HG02885 (cell line): ENCODE results near the gene CTXN3.

Experiments used
- ATAC-seq: cut with Tn5 transposase; IDR thresholded peaks from one replicate; pipeline ENCODE4 v1.9.1; 2021; ENCODE audit warnings: mild to moderate bottlenecking; ENCODE audit not compliant: unreplicated experiment, poor library complexity

Gene CTXN3

DNA sequence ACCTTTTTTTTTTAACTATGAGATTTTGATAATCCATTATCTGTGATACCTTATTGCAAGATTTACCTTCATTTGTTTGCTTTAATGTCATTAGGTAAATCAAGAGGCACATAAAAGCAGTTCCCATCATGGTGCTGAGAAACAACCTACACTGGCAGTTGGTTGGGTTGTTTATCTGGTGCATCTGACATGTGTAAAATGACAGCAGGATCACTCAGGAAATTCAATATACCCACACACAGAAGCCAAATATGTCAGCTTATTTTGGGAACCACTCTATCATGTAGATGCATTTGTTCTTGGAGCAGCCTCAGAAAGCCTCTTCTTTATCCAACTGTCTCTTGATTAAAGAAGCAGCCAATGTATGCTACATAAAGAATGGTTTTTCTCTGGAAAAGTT is 46.5 kb downstream of the CTXN3 start:
- no peak for ATAC-seq

GRCh38 chr5:127696683-127697082 is 47.8 kb downstream of the CTXN3 start:
- ATAC-seq = no peak

GRCh38 chr5:127697894-127698600 is 49.2 kb downstream of the CTXN3 start:
- ATAC-seq = no peak

DNA sequence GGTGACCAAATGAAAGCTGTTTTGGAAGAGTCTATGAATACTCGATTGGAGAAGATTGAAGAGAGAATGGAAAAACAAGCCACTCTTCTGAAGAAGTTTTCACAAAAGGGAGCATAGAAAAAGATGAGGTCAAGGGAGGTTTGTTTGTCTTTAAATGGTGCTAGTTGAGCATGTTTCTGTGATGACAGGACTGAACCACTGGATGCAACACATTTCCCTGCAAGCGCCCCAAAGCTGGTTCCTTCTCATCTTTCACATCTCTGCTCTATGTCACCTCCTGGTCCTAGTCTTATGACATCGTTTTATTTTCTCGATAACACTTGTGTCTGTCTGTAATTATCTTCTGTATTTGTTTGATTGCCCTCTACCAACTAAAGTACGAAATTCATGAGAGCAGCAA is 50.5 kb downstream of the CTXN3 start:
- no peak for ATAC-seq

- ATAC-seq = no peak
Observed at GRCh38 chr5:127700237-127700766, 51.4 kb downstream of the CTXN3 start.

GRCh38 chr5:127702434-127702833 is 53.6 kb downstream of the CTXN3 start:
- ATAC-seq = no peak

DNA sequence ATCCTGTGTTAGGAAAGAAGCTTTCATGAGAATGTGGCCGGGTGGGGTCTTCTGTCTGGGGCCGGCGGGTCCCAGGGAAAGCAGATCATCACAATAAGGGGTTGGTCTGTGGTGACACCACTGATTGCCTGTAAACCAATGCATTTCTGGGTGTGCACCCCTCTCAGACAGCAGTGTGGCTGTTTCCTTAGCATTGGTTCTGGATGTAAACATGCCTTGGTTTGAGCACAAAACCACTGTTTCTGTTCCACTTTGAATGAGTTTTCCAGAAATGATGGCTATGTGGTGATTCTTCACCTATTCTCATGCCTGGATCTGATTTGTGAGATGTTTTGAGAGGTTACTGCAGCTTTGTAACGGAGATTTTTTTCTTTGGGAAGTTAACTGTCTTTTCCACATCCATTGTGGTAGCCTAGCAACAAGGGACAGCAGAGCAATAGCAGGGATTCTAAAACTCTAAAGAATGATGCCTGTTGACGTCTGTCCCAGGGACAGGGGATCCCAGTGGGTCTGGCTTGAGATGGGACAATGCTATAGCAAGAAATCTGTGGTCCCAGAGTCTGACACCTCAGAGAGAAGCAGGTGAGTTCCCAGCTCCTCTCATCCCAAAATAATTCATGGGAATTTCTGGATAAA is 54.2 kb downstream of the CTXN3 start, which contains the start of gene CCDC192:
Gene CCDC192, plus strand, starts transcription at position 466 of the 636 bp plus-strand sequence. Its CDS starts 55 bp downstream, at position 521.
- no peak for ATAC-seq

GRCh38 chr5:127705120-127705892 is 56.4 kb downstream of the CTXN3 start:
- no peak for ATAC-seq

GRCh38 chr5:127706691-127707090 is 57.8 kb downstream of the CTXN3 start:
- ATAC-seq = no peak

DNA sequence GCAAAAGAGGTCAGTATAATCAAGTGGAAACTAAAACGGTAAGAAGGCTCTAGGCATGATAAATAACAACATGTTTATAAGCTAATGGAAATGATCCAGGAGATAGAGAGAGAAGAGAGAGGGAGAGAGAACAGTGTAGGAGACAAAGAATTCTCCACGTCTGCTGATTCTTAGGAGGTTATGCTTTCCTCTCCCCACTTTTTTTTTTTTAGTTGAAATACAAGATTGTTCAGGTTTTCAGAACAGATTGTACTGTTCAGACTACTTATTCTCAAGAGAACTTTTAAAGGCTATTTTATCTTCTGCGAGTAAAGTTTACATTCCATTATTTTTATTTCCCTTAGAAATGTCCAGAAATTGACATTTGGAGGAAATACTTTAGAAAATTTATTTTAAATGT is 58.3 kb downstream of the CTXN3 start:
- no peak for ATAC-seq
